HG03521 (cell line): ENCODE results near the gene TACC2.

Experiments used
- ATAC-seq: cut with Tn5 transposase; IDR thresholded peaks from one replicate; pipeline ENCODE4 v1.9.1; 2021; ENCODE audit warnings: mild to moderate bottlenecking, moderate library complexity; ENCODE audit not compliant: unreplicated experiment

TACC2 gene

DNA sequence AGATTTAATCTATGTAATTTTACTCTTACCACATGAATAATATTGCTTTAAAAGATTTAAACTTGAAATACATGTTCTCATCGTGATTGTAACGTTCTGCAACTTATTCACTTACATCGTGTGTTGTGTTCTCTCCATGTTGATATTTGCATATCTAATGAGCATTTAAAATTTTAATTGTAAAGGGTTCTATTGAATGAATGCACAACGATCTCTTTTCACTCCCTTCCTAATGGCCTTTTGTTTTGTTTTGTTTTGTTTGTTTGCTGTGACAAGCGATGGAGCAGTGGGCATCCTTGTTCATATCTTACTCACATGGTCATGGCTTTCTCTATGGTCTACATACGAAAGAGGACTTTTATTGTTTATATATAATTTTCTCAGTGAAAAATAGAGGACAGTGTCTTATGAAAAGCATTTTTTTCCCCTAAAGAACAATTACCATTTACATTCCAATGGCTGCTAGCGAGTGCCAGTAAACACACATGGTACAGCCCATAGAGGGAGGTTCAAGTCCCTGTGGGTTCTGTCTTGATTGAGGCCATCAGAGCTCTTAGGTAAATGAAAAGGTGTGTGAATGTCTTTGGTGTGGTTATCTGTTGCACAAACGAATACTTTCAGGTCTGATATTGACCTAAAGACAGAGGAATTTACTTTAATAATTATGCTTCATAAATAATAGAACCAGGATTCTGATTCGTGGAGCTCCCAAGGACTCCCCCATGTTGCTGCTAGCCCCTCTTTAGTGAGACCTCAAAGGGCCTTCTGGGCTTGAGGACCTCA is 314.5 kb downstream of the TACC2 start:
- ATAC-seq: no peak
